ENCODE measurements around the gene SRGAP1. TPM values are rescaled to one million over a fixed set of nuclear protein-coding genes. Genes with fewer than 3 reads are reported as not detected.
A peak's percentile ranks its signal among the peaks of the same experiment; 100 is the strongest.
"Not testable (repeated sequence)": the region's sequence is repeated elsewhere in the genome, so short reads cannot be mapped to it uniquely, and the experiment has no call there.

The SRGAP1 gene
- total RNA-seq, 1 donor from 2014 or later, result 16.0 TPM

- DNase-seq (ENCODE audit: low spot score) (no peak), ATAC-seq (no peak)
- intact Hi-C loops (cut with DNase I), result loop anchor here (5.0 to 10.0 kb wide), 2 partner anchors 61 to 347 kb away; no protein-coding TSS in a partner anchor
Measured at GRCh38 chr12:64184216-64184615, 339.7 kb downstream of the SRGAP1 start.

- no peak for ATAC-seq
- intact Hi-C loops (cut with DNase I), result loop anchor here (10.0 kb wide), 1 partner anchor 58 kb away; no protein-coding TSS in a partner anchor
- DNase-seq (ENCODE audit: low spot score), result no peak
Measured at GRCh38 chr12:64186789-64187188, 342.3 kb downstream of the SRGAP1 start.

DNA sequence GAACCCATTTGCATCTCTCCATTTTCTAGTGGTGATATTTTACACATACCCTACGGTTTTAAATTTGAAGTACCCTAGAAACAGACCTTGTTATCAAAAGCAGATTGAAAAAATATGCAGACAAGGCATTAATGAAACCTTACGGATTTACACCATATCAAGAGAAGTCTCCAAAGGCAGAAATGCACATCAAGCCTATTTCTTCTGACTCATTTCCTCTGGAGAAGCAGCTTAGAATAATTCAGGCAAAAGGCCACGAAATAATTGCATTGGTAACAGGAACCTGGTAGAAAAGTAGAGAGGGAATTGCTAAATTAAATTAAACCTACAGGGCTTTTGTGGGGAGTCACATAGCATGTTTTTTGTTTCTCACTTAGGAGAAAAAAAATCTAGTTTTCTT is 342.9 kb downstream of the SRGAP1 start:
- no peak for ATAC-seq
- intact Hi-C loops (cut with DNase I), result loop anchor here (10.0 kb wide), 1 partner anchor 57 kb away; no protein-coding TSS in a partner anchor
- DNase-seq (ENCODE audit: low spot score), result no peak

DNA sequence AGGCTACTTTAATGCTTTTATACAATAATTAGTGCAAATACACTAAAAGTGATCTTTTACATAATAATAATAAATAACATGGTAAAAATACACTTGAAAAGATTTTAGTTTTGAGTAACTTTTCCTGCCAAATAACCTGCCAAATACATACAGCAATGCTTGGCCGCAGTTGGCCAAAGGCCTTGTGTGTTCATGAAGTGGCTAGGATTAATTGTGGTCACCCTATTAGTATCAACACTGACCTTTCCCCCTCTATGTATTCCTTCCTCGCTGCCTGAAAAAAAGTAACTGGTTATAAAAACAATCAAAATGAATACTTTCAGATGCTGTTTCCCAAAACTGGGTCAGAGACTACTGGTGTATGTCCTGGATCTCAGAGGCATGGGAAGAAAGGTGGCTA is 343.3 kb downstream of the SRGAP1 start:
- intact Hi-C loops (cut with DNase I), result loop anchor here (10.0 kb wide), 1 partner anchor 57 kb away; no protein-coding TSS in a partner anchor
- no peak for ATAC-seq
- DNase-seq (ENCODE audit: low spot score), result no peak

DNA sequence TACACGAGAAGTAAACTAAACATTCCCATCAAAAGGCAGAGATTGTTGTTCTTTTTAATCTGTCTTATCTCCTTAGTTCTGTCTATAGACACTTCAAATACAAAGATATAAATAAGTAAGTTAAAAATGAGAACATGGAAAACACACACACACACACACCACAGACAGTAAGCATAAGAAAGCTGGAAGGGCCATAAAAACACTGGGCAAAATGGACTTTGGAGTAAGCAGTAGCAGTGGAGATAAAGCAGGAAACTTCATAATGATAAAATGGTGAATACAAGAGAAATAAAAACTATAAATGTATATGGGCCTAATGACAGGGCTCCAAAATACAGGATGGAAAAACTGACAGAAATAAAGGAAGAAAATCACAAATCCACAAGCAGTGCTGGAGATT is 345.0 kb downstream of the SRGAP1 start:
- ATAC-seq, result no peak
- DNase-seq (ENCODE audit: low spot score), result no peak
- intact Hi-C loops (cut with DNase I), result loop anchor here (10.0 kb wide), 1 partner anchor 55 kb away; no protein-coding TSS in a partner anchor

DNA sequence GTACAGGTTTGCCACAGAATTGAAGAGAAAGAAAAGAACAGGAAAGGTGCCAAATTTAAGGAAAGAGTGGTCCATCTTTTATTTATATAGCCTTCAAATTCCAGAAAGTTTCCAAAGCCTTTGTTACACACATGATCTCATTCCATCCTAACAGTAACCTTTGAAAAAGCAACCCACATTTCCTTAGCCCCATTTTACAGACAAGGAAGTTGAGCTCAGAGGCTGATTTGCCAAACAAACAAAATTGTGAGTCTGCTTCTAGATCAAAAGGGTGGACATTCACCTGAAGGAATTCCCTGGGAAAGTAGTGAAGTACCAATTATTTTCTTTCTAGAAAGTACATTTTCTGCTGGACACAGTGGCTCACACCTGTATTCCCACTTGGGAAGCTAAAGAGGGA is 345.6 kb downstream of the SRGAP1 start:
- intact Hi-C loops (cut with DNase I), result no loop called here
- ATAC-seq (no peak), DNase-seq (ENCODE audit: low spot score) (no peak)

DNA sequence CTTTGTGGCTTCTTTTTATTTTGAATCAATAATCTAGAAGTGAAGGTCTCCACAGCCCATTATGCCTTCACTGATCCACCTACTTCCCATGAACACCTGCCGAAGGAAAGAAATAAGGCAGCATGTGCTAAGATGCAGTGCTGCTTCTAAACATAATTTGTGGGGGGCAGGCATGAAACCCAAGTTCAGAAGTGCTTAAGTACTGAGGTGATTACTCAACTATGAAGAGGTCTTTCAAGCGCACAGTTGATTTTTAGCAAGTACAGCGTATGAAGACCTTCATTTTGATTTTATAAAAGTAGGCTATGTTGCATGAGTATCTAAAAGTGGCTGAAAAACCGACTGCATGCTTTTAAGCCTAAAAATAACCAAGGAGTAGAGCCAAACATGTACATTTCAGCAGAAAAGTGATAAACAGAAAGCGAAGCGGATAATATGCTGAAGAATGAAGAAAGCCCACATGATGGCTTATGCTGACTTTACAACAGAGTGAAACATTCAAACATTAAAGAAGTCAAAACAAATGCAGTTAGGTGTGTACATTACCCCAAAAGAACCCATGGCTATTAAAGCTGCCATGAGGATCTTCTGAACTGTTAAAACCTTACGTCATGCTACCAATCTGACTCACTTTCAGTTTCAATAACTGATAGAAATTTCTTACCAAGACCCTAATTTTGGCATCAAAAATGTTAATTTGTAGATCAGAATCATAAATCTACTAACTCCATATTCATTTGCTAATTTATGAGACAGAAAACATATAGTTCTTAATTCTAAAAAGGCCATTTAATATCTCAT is 348.3 kb downstream of the SRGAP1 start:
- ATAC-seq (no peak), DNase-seq (ENCODE audit: low spot score) (no peak)
- intact Hi-C loops (cut with DNase I), result no loop called here

DNA sequence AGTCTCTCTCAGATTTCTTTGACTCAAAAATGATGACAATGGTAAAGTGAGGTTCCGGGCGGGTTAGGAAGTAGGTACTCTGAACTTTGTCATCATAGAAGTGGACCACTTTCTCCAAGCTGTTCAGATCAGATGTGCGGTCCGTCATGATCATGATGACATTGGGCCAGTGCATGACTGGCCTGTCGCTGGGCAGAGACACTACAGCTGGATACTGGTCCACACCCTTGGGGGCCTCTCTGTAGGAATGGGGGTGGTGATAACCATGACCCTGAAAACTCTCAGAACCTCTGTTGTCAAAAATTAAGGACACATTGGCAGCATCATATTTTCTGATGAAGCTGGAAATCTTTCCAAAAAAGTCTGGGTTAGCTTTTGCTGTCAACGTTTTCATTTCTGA is 349.4 kb downstream of the SRGAP1 start:
- ATAC-seq (peak; percentile 57), DNase-seq (ENCODE audit: low spot score) (no peak)
- intact Hi-C loops (cut with DNase I), result no loop called here

DNA sequence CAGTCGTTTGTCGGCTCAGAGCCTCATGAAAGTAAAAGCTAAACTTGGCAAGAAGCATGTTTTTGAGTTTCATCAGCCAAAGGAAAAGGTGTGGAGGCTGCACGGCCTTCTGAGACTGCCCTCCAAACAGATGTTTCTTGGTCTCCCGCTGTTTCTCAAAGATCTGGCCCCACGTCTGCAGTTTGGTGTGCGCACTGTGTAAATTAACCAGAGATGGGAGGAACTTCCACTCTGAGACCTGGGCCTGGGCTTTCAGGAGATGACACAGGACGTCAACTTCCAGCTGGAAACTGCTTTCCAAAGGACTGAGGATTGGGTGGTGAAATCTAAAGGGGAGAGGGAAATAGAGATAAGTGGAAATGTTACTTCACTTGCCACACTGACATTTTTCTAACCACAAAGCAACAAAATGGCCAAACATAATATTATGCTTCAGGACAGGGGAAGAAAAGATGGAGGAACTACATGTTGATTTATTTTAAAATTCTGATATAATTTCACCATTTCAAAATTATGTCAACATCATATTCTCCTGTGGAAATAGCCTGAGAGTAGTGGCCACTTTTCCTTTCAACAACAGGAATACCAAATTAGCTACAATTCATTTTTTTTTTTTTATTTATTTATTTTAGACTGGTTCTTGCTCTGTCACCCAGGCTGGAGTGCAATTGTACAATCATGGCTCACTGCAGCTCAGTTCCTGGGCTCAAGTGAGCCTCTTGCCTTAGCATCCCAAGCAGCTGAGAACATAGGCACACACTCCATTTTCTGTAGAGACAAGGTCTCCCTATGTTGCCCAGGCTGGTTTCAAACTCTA is 350.0 kb downstream of the SRGAP1 start:
- ATAC-seq, result peak; percentile 95
- DNase-seq (ENCODE audit: low spot score), result no peak

DNA sequence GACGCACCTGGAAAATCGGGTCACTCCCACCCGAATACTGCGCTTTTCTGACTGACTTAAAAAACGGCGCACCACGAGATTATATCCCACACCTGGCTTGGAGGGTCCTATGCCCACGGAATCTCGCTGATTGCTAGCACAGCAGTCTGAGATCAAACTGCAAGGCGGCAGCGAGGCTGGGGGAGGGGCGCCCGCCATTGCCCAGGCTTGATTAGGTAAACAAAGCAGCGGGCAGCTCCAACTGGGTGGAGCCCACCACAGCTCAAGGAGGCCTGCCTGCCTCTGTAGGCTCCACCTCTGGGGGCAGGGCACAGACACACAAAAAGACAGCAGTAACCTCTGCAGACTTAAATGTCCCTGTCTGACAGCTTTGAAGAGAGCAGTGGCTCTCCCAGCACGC is 351.3 kb downstream of the SRGAP1 start:
- ATAC-seq; intact Hi-C loops (cut with DNase I); DNase-seq (ENCODE audit: low spot score): not testable (repeated sequence)

More for the DNA sequence above, 350.0 kb downstream of the SRGAP1 start:
- intact Hi-C loops (cut with DNase I), result no loop called here

DNA sequence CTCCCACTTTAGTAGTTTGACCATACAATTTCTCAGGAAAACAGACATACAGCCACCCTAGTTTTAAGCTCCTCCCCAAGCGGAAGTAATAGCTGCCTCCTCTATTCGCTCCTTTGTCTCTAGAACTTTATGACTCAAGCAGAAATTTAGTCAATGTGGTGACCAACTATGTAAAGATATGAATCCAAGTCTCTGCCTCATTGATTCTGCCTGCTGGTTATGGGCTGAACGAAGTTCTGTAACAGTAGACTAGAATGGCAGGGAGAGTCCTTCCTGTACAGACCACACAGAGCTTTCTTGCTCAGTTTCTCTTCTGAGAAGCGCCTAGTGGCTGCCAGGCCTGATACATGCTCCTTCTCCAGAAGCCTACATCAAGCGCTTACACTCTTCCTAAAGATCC is 358.5 kb downstream of the SRGAP1 start:
- DNase-seq (ENCODE audit: low spot score) (no peak), ATAC-seq (no peak)
- intact Hi-C loops (cut with DNase I), result no loop called here

DNA sequence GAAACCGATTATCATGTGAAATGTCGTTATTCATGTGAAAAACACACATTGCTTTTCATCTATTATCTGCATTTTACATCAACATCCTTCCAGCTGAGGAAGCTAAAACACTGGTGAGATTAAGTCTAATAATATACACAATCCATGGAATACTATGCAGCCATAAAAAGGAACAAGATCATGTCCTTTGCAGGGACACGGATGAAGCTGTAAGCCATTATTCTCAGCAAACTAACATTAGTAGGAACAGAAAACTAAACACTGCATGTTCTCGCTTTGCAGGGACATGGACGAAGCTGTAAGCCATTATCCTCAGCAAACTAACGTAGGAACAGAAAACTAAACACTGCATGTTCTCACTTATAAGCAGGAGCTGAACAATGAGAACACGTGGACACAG is 359.3 kb downstream of the SRGAP1 start:
- no peak for DNase-seq (ENCODE audit: low spot score)
- intact Hi-C loops (cut with DNase I), result no loop called here
- no peak for ATAC-seq

- DNase-seq (ENCODE audit: low spot score), result no peak
- no peak for ATAC-seq
- intact Hi-C loops (cut with DNase I), result no loop called here
Measured at GRCh38 chr12:64205542-64205941, 361.0 kb downstream of the SRGAP1 start.

GRCh38 chr12:64207453-64207852 is 363.0 kb downstream of the SRGAP1 start:
- DNase-seq (ENCODE audit: low spot score) (no peak), ATAC-seq (no peak)
- intact Hi-C loops (cut with DNase I), result no loop called here

Other genes with a start within 250 kb of the SRGAP1 start
- 28.3 TPM for gene DPY19L2, start 176.2 kb upstream of the SRGAP1 start, total RNA-seq
- 18.5 TPM for gene RXYLT1, start 64.8 kb upstream of the SRGAP1 start, total RNA-seq

All from sciatic nerve (tissue), 2 donors.